Hematopoietic multipotent progenitor cell treated with erythropoietin and hydrocortisone succinate and interleukin-3 and kit ligand, for 17 days (in vitro differentiated cells): ENCODE results near the gene PRKG1.
"Not testable (repeated sequence)": the region's sequence is repeated elsewhere in the genome, so short reads cannot be mapped to it uniquely, and the experiment has no call there.

Source experiments
- DNase-seq: peaks from one replicate; pipeline ENCODE4 v3.0.0-alpha.2; 2015; ENCODE audit warnings: low spot score

PRKG1 gene

GRCh38 chr10:51700228-51700817, 626.0 kb downstream of the PRKG1 start:
- DNase-seq, result peak; percentile 8

GRCh38 chr10:51705774-51706173, 631.5 kb downstream of the PRKG1 start:
- DNase-seq, result no peak

- DNase-seq, result no peak
Measured at GRCh38 chr10:51706225-51706624, 631.9 kb downstream of the PRKG1 start.

- no peak for DNase-seq
Measured at GRCh38 chr10:51707392-51707791, 633.1 kb downstream of the PRKG1 start.

GRCh38 chr10:51707821-51708424, 633.6 kb downstream of the PRKG1 start:
- no peak for DNase-seq

- DNase-seq, result no peak
Measured at GRCh38 chr10:51708609-51709008, 634.3 kb downstream of the PRKG1 start.

- DNase-seq, result no peak
Measured at GRCh38 chr10:51709324-51709972, 635.2 kb downstream of the PRKG1 start.

GRCh38 chr10:51711519-51711891, 637.2 kb downstream of the PRKG1 start:
- no peak for DNase-seq

- DNase-seq, result no peak
Measured at GRCh38 chr10:51716981-51717380, 642.7 kb downstream of the PRKG1 start.

GRCh38 chr10:51718804-51719291, 644.6 kb downstream of the PRKG1 start:
- no peak for DNase-seq

- DNase-seq, result no peak
Measured at GRCh38 chr10:51724038-51724437, 649.8 kb downstream of the PRKG1 start.

- DNase-seq, result no peak
Measured at GRCh38 chr10:51729822-51730555, 655.7 kb downstream of the PRKG1 start.

- DNase-seq, result no peak
Measured at GRCh38 chr10:51733057-51733456, 658.8 kb downstream of the PRKG1 start.

GRCh38 chr10:51743146-51743545, 668.9 kb downstream of the PRKG1 start:
- DNase-seq, result no peak

- no peak for DNase-seq
Measured at GRCh38 chr10:51744235-51745000, 670.1 kb downstream of the PRKG1 start.

GRCh38 chr10:51745397-51745796, 671.1 kb downstream of the PRKG1 start:
- DNase-seq, result no peak

GRCh38 chr10:51747216-51747615, 672.9 kb downstream of the PRKG1 start:
- no peak for DNase-seq

GRCh38 chr10:51748959-51749358, 674.7 kb downstream of the PRKG1 start:
- no peak for DNase-seq

- DNase-seq, result no peak
Measured at GRCh38 chr10:51758366-51758765, 684.1 kb downstream of the PRKG1 start.

GRCh38 chr10:51758838-51759237, 684.6 kb downstream of the PRKG1 start:
- not testable (repeated sequence) for DNase-seq

- no peak for DNase-seq
Measured at GRCh38 chr10:51759896-51760534, 685.7 kb downstream of the PRKG1 start.
